Upper lobe of left lung (tissue), 4 donors: Measurements from ENCODE around the gene NMBR.

Source experiments
- POLR2A ChIP-seq, 4 donors: fragments of 450-650 bp; IDR thresholded peaks; one replicate each; pipeline ENCODE4 v1.5.1; 2016 to 2017; ENCODE audit warnings: antibody characterized with exemption in 4 of 4, mild to moderate bottlenecking in 2 of 4
- POLR2AphosphoS5 ChIP-seq, 2 donors: sonication (generic); formaldehyde crosslinking; IDR thresholded peaks; one replicate each; pipeline ENCODE4 v1.5.1; 2017; ENCODE audit warnings: antibody characterized with exemption in 2 of 2
- TF ChIP-seq, protein P1 (sequence below), 6 experiments: fragments of 450-650 bp in 4 of 6; fragments of 200-600 bp in 2 of 6; sonication (generic) in 2 of 6; IDR thresholded peaks; one replicate each; pipeline ENCODE4 v1.5.1; 2016 to 2019; ENCODE audit warnings: antibody characterized with exemption in 6 of 6

DNA sequence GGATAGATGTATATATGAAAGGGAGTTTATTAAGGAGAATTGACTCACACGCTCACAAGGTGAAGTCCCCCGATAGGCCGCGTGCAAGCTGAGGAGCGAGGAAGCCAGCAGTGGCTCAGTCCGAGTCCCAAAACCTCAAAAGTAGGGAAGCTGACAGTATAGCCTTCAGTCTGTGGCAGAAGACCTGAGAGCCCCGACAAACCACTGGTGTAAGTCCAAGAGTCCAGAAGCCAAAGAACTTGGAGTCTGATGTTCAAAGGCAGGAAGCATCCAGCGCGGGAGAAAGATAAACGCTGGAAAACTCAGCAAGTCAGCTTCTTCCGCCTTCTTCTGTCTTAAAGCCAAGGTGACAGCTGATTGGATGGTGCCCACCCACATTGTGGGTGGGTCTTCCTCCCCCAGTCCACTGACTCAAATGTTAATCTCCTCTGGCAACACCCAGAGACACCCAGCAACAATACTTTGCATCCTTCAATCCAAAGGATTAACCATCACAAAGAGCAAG lies 116.8 kb downstream of the NMBR start:
- TF ChIP-seq, protein P1, sequence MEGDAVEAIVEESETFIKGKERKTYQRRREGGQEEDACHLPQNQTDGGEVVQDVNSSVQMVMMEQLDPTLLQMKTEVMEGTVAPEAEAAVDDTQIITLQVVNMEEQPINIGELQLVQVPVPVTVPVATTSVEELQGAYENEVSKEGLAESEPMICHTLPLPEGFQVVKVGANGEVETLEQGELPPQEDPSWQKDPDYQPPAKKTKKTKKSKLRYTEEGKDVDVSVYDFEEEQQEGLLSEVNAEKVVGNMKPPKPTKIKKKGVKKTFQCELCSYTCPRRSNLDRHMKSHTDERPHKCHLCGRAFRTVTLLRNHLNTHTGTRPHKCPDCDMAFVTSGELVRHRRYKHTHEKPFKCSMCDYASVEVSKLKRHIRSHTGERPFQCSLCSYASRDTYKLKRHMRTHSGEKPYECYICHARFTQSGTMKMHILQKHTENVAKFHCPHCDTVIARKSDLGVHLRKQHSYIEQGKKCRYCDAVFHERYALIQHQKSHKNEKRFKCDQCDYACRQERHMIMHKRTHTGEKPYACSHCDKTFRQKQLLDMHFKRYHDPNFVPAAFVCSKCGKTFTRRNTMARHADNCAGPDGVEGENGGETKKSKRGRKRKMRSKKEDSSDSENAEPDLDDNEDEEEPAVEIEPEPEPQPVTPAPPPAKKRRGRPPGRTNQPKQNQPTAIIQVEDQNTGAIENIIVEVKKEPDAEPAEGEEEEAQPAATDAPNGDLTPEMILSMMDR (IDR thresholded peaks at IDR 0.05), result no peak
- TF ChIP-seq POLR2A (IDR thresholded peaks at IDR 0.05) (no peak), POLR2AphosphoS5 (IDR thresholded peaks at IDR 0.05) (no peak)
